Neural cell (in vitro differentiated cells): Measurements from ENCODE around the gene THAP4. TPM values are rescaled to one million over a fixed set of nuclear protein-coding genes. Genes with fewer than 3 reads are reported as not detected.

Experiments
- H2AFZ ChIP-seq: fragments of 200-600, 300-800 bp; sonication (generic), shearing (Covaris generic); 2 replicates; pipeline ENCODE4 v1.6.0; 2014; ENCODE audit warnings: low read depth, mild to moderate bottlenecking, antibody characterized with exemption, low read length, moderate library complexity
- H3F3A ChIP-seq: fragments of 200-600 bp; shearing (Covaris generic); 2 replicates; pipeline ENCODE4 v1.6.1; 2016; ENCODE audit warnings: mild to moderate bottlenecking, moderate library complexity, mixed read lengths, antibody characterized with exemption, low read length; ENCODE audit not compliant: insufficient read depth, poor library complexity, severe bottlenecking
- H3K27ac ChIP-seq: fragments of 200-600, 300-800 bp; sonication (generic), shearing (Covaris generic); 2 replicates; pipeline ENCODE4 v1.5.1; 2014; ENCODE audit warnings: mild to moderate bottlenecking, low read length, moderate library complexity
- H3K27me3 ChIP-seq: fragments of 300-800, 200-600 bp; sonication (generic), shearing (Covaris generic); 2 replicates; pipeline ENCODE4 v1.6.0; 2014; ENCODE audit warnings: mild to moderate bottlenecking, low read depth, low read length, moderate library complexity; ENCODE audit not compliant: insufficient read depth
- H3K36me3 ChIP-seq: fragments of 300-800, 200-600 bp; sonication (generic), shearing (Covaris generic); 2 replicates; pipeline ENCODE4 v1.5.1; 2014; ENCODE audit warnings: mild to moderate bottlenecking, antibody characterized with exemption, low read length, moderate library complexity; ENCODE audit not compliant: insufficient read depth
- H3K4me2 ChIP-seq: fragments of 300-800, 200-600 bp; sonication (generic), shearing (Covaris generic); 2 replicates; pipeline ENCODE4 v1.6.0; 2014; ENCODE audit warnings: mild to moderate bottlenecking, low read length
- H3K4me3 ChIP-seq: fragments of 300-800, 200-600 bp; sonication (generic), shearing (Covaris generic); 2 replicates; pipeline ENCODE4 v1.5.1; 2014; ENCODE audit warnings: mild to moderate bottlenecking, low read length, moderate library complexity
- H3K79me2 ChIP-seq: fragments of 200-600 bp; shearing (Covaris generic); replicated peaks from 2 replicates; pipeline ENCODE4 v1.6.0; 2014; ENCODE audit warnings: mild to moderate bottlenecking, low read length, moderate library complexity; ENCODE audit not compliant: insufficient read depth
- H3K9ac ChIP-seq: fragments of 300-800, 200-600 bp; sonication (generic), shearing (Covaris generic); 2 replicates; pipeline ENCODE4 v1.6.1; 2016; ENCODE audit warnings: mild to moderate bottlenecking, low read length, mixed read lengths
- H3K9me2 ChIP-seq: fragments of 200-600 bp; shearing (Covaris generic); 2 replicates; pipeline ENCODE4 v1.6.1; 2016; ENCODE audit warnings: mild to moderate bottlenecking, low read length, mixed read lengths; ENCODE audit not compliant: insufficient read depth
- H3K9me3 ChIP-seq: fragments of 200-600, 300-800 bp; sonication (generic), shearing (Covaris generic); 2 replicates; pipeline ENCODE4 v1.6.1; 2016; ENCODE audit warnings: mild to moderate bottlenecking, mixed run types, low read length, moderate library complexity, mixed read lengths
- H4K20me1 ChIP-seq: fragments of 200-600 bp; shearing (Covaris generic); 2 replicates; pipeline ENCODE4 v1.6.1; 2016; ENCODE audit warnings: mild to moderate bottlenecking, mixed run types; ENCODE audit not compliant: insufficient read depth
- EP300 ChIP-seq: fragments of 450-650 bp; conservative IDR thresholded peaks from 2 replicates; pipeline ENCODE4 v1.6.1; 2014; ENCODE audit warnings: antibody characterized with exemption, mild to moderate bottlenecking, moderate library complexity; ENCODE audit not compliant: poor library complexity, severe bottlenecking
- EZH2 ChIP-seq: fragments of 200-600, 300-800 bp; shearing (Covaris generic), sonication (generic); IDR thresholded peaks from 2 replicates; pipeline ENCODE4 v1.6.1; 2014; ENCODE audit warnings: antibody characterized with exemption, low read length, borderline replicate concordance, mild to moderate bottlenecking; ENCODE audit not compliant: insufficient read depth, poor library complexity, severe bottlenecking
- MXI1 ChIP-seq: fragments of 450-650 bp; conservative IDR thresholded peaks from 2 replicates; pipeline ENCODE4 v1.6.1; 2014; ENCODE audit warnings: antibody characterized with exemption, mild to moderate bottlenecking; ENCODE audit not compliant: poor library complexity, severe bottlenecking
- POLR2AphosphoS5 ChIP-seq: IDR thresholded peaks from 2 replicates; pipeline ENCODE4 v1.6.1; 2012
- RAD21 ChIP-seq: fragments of 450-650 bp; conservative IDR thresholded peaks from 2 replicates; pipeline ENCODE4 v1.6.1; 2014; ENCODE audit warnings: antibody characterized with exemption, mild to moderate bottlenecking, moderate library complexity
- SMC3 ChIP-seq: fragments of 450-650 bp; conservative IDR thresholded peaks from 2 replicates; pipeline ENCODE4 v1.6.1; 2014; ENCODE audit warnings: antibody characterized with exemption, mild to moderate bottlenecking, moderate library complexity; ENCODE audit not compliant: poor library complexity
- TAF1 ChIP-seq: IDR thresholded peaks from 2 replicates; pipeline ENCODE4 v1.6.1; 2012; ENCODE audit warnings: low read depth
- polyA plus RNA-seq: library from polyadenylated mRNA; depleted of rRNA; stranded (reverse); fragments of >200 nt; gene quantifications from 2 replicates; pipeline ENCODE4 v1.2.3, GENCODE V29; 2014
- TF ChIP-seq, protein P1 (sequence below): fragments of 450-650 bp; IDR thresholded peaks from 2 replicates; pipeline ENCODE4 v1.5.1; 2014; ENCODE audit warnings: antibody characterized with exemption, mild to moderate bottlenecking, moderate library complexity; ENCODE audit not compliant: poor library complexity, severe bottlenecking
- TF ChIP-seq, protein P2 (sequence below): IDR thresholded peaks from 2 replicates; pipeline ENCODE4 v1.6.1; 2012; ENCODE audit warnings: borderline replicate concordance

Gene THAP4
- polyA plus RNA-seq, 1 donor from 2014 or later = 30.8 TPM

DNA sequence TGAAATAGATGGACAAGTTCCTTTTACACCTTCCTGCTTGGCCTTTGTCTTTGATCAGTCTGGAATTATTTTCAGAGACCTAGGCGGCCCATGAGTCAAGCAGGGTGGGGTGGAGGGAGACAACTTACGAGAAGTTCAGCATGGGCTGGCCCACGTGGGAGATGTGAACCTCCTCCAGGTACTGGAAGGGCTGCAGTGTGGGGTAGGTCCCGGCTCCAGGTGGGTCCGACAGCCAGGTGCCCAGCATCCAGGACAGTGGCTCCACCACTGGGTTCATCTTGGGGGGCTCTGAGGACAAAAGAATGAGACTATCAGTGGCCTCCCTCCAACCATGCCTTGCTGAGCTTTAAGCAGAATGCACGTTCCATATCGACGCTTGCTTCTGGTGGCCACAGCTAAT, 30.8 kb downstream of the THAP4 start:
- TF ChIP-seq EP300 (no peak), SMC3 (no peak), RAD21 (no peak), TAF1 (no peak), EZH2 (no peak), MXI1 (no peak), POLR2AphosphoS5 (no peak)
- TF ChIP-seq, protein P1, sequence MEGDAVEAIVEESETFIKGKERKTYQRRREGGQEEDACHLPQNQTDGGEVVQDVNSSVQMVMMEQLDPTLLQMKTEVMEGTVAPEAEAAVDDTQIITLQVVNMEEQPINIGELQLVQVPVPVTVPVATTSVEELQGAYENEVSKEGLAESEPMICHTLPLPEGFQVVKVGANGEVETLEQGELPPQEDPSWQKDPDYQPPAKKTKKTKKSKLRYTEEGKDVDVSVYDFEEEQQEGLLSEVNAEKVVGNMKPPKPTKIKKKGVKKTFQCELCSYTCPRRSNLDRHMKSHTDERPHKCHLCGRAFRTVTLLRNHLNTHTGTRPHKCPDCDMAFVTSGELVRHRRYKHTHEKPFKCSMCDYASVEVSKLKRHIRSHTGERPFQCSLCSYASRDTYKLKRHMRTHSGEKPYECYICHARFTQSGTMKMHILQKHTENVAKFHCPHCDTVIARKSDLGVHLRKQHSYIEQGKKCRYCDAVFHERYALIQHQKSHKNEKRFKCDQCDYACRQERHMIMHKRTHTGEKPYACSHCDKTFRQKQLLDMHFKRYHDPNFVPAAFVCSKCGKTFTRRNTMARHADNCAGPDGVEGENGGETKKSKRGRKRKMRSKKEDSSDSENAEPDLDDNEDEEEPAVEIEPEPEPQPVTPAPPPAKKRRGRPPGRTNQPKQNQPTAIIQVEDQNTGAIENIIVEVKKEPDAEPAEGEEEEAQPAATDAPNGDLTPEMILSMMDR = no peak
- TF ChIP-seq, protein P2, sequence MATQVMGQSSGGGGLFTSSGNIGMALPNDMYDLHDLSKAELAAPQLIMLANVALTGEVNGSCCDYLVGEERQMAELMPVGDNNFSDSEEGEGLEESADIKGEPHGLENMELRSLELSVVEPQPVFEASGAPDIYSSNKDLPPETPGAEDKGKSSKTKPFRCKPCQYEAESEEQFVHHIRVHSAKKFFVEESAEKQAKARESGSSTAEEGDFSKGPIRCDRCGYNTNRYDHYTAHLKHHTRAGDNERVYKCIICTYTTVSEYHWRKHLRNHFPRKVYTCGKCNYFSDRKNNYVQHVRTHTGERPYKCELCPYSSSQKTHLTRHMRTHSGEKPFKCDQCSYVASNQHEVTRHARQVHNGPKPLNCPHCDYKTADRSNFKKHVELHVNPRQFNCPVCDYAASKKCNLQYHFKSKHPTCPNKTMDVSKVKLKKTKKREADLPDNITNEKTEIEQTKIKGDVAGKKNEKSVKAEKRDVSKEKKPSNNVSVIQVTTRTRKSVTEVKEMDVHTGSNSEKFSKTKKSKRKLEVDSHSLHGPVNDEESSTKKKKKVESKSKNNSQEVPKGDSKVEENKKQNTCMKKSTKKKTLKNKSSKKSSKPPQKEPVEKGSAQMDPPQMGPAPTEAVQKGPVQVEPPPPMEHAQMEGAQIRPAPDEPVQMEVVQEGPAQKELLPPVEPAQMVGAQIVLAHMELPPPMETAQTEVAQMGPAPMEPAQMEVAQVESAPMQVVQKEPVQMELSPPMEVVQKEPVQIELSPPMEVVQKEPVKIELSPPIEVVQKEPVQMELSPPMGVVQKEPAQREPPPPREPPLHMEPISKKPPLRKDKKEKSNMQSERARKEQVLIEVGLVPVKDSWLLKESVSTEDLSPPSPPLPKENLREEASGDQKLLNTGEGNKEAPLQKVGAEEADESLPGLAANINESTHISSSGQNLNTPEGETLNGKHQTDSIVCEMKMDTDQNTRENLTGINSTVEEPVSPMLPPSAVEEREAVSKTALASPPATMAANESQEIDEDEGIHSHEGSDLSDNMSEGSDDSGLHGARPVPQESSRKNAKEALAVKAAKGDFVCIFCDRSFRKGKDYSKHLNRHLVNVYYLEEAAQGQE = no peak
- H3K4me3 ChIP-seq = no peak overlapping the region
- H3K27me3 ChIP-seq = no peaks in the 10 kb centered on the region
- no peaks in the 10 kb centered on the region for H3K79me2 ChIP-seq
- no peaks in the 10 kb centered on the region for H3K9me3 ChIP-seq
- H3K9ac ChIP-seq = no peak overlapping the region
- no peak overlapping the region for H2AFZ ChIP-seq
- H3K9me2 ChIP-seq = no peaks in the 10 kb centered on the region
- no peak overlapping the region for H3K4me2 ChIP-seq
- no peaks in the 10 kb centered on the region for H3F3A ChIP-seq
- H4K20me1 ChIP-seq = no peaks in the 10 kb centered on the region
- H3K27ac ChIP-seq = no peak overlapping the region
- H3K36me3 ChIP-seq = no peaks in the 10 kb centered on the region

DNA sequence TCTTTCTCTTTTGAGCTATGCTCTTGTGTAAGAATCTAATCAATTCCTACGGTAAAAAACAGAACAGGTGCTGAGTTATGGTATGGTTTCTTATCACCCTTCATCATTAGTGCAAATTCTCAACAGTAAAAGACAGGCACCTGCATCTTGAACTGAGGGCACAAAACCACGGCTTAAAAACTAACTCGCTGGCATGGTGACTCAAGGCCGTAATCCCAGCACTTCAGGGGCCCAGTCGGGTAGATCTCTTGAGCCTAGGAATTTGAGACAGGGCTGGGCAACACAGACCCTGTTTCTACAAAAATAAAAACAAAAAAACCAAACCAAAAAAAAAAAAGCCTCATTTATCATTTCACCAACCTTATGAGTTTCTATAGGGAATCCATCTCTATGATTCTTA, 33.3 kb downstream of the THAP4 start:
- Histone ChIP-seq H3K27ac (no peak overlapping the region), H4K20me1 (no peaks in the 10 kb centered on the region), H3K9me2 (no peaks in the 10 kb centered on the region), H3K36me3 (no peaks in the 10 kb centered on the region), H3K27me3 (no peaks in the 10 kb centered on the region), H3K4me3 (no peak overlapping the region), H3K9me3 (no peaks in the 10 kb centered on the region), H2AFZ (no peak overlapping the region), H3K79me2 (no peaks in the 10 kb centered on the region), H3K4me2 (no peak overlapping the region), H3F3A (no peaks in the 10 kb centered on the region), H3K9ac (no peak overlapping the region)
- TF ChIP-seq EP300 = no peak
- TF ChIP-seq TAF1 = no peak
- TF ChIP-seq POLR2AphosphoS5 = no peak
- TF ChIP-seq, protein P2 = no peak
- TF ChIP-seq, protein P1 = no peak
- no peak for TF ChIP-seq RAD21
- no peak for TF ChIP-seq SMC3
- TF ChIP-seq MXI1 = no peak
- TF ChIP-seq EZH2 = no peak
